Islet precursor cell (in vitro differentiated cells): ENCODE measurements around the gene PLA2G15.
"Not testable (repeated sequence)": the region's sequence is repeated elsewhere in the genome, so short reads cannot be mapped to it uniquely, and the experiment has no call there.

Experiments
- DNase-seq: peaks from one replicate; pipeline ENCODE4 v3.0.0-alpha.2; 2018

PLA2G15 gene

DNA sequence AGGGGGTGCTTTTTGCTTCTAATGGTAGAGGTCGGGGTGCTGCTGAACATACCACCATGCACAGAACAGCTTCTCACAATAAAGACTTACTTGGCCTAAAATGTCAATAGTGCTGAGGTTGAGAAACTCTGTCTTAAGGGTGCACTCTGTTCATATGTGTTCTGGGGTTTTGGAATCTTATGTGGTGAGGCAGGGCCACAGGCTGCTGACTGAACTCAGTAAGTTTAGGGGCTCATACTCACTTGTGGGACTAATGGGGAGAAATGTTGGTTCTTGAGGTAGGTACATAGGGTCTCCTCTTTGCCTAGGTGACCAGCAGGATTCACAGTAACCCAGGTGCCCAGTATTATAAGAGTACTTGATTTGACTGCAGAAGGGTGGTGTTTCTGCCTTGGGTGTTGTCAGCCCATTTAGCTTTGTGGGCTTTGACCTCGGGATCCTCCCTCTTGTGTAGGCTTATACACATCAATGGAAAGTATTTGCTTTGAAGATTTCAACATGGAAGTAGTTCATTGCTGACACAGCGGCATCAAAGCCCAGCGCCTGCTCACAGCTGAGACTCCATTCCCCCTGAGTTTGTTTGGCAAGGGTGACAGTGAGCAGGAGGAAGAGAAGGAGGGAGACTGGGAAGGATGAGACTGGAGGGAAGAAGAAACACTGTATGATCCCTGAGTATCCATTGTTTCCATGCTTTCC, 36.3 kb downstream of the PLA2G15 start:
- DNase-seq, result no peak

DNA sequence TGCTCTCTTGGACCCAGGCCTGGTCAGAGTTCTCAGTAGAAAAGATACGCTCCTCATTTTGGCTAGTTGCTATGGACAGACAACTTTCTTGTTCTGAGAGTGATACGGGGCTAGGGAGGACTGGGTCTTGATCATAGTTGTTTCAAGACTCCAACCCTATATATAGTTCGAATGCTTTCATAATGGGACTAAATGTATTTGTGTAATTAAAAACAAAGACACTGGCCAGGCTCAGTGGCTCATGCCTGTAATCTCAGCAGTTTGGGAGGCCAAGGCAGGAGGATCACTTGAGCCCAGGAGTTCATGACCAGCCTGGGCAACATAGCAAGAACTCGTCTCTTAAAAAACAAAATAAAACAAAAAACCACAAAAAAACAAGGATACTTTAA, 36.9 kb downstream of the PLA2G15 start:
- DNase-seq, result no peak

DNA sequence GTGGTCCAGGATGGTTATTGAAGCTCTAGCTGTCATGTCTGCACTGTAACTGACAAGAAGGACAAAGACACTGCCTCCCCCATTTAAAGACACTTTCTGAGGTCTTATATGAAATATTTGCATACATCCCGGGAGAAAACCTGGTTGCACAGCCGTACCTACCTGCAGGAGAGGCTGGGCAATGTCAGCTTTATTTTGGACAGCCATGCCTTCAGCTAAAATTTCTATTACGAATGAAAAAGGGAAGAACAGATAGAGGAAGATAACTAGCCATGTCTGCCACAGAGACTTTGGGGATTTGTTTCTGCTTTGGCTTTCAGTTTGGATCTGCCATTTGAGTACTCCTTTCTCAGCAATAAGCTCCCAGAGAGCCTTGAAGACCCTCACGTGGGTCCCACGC, 38.2 kb downstream of the PLA2G15 start:
- DNase-seq, result no peak

DNA sequence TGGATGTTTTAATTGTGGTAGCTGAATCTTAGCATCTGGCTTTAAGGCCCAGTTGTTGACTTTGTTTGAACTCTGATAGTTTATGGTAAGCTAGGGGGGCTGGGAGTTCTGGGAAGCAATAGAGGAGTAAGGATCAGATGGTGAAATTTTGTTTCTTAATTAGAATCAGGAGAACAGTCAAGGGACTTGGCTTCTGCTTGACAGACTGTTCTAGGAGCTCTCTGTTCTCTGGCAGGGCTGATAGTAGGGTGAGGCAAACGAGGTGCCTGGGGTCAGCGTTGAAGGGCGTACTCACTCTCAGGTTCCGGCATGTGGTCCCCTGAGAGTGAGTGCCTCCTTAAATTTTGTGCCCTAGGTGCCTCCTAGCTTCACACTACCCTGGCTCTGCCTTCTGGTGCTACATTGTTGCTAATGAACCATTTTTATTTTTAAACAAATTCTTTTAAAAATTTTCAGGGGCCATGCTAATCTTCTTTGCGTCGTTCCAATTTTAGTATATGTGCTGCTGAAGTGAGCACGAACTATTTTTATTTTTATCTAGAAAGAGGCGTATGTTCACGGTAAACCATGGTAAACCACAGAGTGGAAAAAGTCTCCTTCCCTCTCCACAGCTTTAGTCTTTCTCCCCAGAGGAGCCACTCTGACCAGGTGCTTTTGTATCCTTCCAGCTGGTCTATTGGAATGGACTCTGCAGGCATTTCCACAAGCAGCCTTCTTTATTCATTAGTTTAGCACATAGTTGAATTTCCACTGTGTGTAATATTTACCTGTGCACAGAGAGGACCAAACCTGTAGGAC, 38.8 kb downstream of the PLA2G15 start:
- no peak for DNase-seq

DNA sequence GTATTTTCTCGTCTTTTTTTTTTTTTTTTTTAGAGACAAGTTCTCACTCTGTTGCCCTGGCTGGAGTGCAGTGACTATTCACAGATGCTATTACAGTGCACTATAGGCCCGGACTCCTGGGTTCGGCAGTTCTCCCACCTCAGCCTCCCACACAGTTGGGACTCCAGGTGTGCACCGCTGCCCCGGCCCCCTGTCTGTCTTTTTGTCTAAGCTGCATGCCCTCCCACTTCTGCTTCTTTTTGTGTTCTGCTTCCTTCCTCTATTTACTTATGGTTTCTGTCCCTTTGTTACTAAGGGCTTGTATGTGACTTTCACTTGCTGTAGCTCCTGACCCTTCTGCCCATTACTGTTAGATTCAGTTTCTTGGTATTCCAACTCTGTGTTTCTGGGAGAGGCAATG, 39.7 kb downstream of the PLA2G15 start:
- DNase-seq, result no peak

DNA sequence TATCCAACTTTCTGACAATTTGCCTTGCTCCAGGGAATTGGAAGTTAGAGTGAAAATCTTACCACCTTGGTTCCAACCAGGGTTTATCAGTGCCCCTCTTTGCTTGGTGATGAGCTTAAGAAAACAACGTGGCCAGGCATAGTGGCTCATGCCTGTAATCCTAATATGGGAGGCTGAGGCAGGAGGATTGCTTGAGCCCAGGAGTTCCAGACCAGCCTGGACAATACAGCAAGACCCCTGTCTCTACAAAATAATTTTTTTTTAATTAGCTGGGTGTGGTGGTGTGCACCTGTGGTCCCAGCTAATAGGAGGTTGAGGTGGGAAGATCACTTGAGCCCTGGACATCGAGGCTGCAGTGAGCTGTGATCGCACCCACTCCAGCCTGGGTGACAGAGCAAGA, 40.5 kb downstream of the PLA2G15 start:
- no peak for DNase-seq

DNA sequence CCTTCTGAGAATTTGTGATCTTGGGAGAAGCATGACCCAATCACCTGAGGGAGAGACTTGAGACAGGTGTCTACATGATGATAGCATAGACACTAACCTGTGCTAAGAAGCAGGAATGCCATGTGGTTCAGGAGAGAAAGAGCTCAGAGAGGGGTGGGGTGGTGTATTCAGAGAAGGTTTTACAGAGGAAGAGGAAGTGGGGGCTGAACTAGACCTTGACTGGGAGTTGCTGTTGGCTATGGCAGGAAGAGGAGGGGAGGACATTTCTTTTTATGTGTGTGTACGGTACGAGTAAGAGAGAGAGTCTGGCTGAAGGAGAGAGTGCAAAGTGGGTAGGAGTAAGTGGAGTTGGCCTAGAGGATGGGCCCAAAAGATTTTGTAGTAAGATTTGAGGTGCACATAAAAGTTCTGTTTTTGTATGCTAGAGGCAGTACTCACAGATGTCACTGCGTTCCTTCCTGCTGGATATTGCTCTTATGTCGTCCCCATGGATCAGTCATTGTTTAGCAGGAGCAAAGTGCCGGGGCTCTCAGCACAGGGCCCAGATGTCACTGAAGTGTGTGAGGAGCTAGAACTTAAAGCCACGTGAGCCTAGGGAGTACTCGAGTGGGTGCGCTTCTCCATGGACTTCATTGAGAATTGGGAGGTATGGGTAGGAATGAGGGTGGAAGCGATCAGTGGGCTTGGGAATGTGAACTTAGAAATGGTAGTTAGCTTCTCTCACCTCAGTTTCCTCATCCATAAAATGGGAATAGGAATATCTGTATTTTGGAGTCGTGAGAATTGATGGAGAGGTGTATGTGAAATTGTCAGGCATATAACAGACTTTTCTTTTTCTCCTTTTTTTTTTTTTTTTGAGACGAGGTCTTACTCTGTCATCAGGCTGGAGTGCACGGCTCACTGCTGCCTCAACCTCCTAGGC, 41.2 kb downstream of the PLA2G15 start:
- DNase-seq, result no peak

DNA sequence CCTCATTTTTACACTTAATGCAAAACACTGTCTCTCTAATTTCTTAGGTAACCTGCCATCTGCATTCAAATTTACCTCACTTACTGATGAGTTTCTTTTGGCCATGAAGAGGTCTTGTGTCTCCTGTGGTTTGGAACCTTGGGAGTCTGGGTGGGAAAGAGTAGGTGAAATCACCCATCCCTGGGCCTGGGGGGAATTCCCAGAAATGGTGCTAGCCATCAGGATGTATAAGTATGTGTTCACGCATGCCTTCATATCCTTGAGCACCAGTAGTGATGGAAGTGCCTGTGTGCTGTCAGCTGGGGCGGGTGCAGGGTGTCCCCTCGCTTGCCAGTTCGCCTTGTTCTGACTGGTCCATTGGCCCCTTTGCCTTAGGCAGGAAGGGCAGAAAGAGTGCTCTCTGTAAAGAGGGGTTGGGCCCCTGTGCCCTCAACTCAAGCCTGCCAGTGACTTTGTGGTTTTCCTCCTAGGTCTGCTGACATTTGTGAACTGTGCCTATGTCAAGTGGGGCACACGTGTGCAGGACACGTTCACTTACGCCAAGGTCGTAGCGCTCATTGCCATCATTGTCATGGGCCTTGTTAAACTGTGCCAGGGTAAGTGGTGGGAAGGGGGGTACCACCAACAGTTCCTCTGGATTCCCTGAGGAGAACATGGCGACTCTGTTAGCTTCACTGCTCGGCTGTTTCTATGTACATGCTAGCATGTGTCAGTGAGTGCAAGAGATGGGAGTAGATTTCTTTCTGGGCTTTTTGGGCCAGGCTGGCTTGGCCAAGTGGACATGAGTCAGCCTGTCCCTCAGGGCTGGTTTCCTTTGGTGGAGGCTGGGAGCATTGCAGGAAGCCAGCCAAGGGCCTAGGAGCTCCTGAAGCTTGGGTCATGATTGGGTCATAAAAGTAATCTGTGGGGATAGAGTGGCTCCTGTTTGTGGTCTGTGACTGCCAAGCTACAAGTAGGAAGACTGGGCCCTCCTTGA, 42.4 kb downstream of the PLA2G15 start:
- DNase-seq, result peak; percentile 71

DNA sequence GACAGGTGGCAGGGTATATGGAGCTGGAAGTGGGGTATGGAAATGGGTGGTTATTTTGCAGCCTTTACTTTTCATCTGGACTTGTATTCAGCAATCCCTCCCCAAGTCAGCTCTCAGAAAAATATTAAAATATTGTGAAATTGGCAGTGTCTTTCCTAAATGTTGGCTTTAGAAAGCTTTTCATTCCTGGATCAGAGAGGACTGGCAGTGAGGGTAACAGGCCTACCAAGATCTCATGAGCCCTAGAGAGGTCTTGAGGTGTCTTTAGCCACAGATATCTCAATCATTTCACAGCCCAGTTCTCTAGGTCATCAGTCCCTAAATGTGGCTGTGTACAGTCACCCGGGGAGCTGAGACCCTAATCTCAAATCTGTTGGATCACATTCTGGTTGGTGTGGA, 43.1 kb downstream of the PLA2G15 start:
- no peak for DNase-seq

DNA sequence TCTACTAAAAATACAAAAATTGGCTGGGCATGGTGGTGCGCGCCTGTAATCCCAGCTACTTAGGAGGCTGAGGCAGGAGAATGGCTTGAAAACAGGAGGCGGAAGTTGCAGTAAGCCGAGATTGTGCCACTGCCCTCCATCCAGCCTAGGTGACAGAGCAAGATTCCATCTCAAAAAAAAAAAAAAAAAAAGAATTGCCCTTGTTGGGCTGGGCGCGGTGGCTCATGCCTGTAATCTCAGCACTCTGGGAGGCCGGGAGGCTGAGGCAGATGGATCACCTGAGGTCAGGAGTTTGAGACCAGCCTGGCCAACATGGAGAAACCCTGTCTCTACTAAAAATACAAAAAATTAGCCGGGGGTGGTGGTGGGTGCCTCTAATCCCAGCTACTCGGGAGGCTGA, 43.6 kb downstream of the PLA2G15 start:
- not testable (repeated sequence) for DNase-seq

DNA sequence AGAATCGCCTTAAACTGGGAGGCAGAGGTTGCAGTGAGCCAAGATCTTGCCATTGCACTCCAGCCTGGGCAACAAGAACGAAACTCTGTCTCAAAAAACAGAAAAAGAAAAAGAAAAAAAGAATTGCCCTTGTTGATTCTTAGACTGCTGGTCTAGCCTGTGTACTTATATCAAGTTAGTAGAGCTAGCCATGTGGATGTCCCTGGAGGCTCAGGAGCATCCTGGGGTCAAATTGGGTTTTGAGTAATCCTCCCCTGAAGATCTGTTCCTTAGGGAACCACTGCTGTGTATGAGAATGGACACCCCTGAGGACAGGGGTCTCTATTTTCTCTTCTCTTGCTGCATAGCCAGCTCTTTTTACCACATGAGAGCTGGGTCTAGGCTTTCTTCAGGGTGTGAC, 44.0 kb downstream of the PLA2G15 start:
- DNase-seq, result no peak

DNA sequence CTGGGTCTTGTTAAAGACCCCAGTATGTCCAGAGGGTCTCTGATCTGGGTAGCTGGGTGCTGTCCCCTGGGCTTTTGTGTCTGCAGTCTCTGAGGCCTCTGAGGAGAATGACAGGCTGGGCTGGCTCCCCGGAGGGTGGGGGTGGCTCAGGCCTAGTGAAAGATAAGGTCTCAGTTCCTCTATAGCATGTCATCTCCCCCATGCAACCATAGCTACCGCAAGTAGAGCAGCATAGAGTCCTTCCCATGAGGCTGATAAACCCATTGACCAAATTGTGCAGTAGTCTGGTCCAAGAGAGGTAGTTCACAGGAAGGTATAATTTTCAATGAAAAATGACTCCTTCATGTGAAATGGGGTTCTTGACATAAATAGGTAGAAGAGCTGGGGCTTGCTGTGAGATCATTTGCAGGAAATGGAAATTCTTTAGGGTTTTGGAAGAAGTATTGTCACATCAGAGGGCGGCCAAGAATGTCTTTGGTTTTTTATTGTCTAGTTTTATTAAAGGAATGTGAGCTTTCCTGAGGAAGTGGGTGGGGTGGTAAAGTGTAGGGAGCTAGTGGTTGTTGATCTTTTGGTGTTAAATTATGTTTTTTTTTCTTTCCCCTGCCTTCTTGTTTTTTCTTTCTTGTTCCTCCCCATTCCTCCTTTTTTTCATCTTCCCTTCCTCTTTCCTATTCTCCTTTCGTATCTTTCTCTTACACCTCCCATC, 44.6 kb downstream of the PLA2G15 start:
- no peak for DNase-seq

DNA sequence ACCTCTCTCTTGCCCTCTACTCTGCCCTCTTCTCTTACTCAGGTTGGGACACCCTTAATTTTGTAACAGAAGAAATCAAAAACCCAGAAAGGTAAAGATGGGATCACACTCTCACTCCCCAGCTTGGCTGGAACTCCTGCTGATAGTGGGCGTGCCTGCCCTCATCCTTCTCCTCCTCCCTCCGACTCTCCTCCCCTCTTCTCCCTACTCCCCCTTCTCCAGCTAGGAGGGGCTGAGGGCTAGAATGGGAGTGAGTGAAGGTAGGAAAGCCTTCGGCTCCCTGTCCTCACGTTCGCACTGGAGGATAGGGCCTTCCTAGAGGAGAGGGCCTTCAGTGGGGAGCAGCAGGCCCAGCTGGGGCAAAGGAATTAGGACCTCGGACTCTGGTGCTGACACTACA, 45.3 kb downstream of the PLA2G15 start:
- DNase-seq, result no peak

DNA sequence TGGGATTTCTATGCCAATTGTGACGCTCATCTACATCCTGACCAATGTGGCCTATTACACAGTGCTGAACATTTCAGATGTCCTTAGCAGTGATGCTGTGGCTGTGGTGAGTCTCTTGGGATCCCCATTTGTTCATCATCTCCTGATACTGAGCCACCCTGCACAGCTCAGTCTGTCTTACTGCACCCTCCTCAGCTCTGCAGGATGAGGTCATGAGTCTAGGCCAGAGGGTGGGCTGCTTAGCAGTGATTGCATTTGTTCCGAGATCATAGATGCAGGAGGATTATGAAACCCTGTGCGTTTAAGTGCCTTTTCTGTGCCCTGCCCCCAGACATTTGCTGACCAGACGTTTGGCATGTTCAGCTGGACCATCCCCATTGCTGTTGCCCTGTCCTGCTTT, 46.1 kb downstream of the PLA2G15 start:
- no peak for DNase-seq

DNA sequence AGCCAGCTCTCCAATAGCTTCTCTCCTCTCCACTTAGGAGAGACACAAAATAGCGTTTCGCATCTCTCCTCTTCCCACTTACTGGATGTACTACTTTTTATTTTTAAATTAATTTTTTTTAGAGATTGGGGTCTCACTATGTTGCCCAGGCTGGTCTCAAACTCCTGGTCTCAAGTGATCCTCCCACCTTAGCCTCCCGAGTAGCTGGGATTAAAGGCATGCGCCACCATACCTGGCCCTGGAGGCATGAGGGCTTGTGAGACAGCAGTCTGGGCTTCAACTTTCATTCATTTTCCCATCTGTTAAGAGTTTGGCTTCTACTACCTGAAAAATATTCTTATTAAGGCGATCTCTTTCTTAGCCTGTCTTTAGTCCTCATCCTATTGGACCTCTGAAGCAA, 47.3 kb downstream of the PLA2G15 start:
- no peak for DNase-seq

DNA sequence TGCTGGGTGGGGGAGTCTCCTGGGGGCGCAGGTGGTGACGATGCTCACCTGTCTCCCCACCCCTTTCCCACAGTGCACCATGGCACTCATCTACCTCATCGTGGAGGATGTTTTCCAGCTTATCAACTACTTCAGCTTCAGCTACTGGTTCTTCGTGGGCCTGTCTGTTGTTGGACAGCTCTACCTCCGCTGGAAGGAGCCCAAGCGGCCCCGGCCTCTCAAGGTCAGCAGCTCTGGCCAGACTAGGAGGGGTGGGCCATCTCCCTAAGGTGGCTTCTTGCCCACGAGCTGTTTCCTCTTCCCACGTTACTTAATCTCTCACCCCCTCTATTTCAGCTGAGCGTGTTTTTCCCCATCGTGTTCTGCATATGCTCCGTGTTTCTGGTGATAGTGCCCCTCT, 51.1 kb downstream of the PLA2G15 start:
- no peak for DNase-seq

DNA sequence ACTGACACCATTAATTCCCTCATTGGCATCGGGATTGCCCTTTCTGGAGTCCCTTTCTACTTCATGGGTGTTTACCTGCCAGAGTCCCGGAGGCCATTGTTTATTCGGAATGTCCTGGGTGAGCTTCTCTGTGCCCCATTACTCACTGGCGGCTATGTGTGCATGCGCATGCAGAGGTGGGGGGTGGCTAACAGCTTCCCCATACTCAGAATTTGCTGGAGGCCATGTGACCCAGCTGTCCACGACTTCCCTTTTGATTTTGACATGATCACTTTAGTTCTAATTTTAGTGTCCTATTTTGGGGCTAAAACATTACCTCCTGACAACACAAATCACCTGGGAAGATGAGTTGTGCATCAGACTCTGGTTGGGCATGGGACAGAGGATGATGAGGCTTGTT, 51.5 kb downstream of the PLA2G15 start:
- DNase-seq, result no peak

DNA sequence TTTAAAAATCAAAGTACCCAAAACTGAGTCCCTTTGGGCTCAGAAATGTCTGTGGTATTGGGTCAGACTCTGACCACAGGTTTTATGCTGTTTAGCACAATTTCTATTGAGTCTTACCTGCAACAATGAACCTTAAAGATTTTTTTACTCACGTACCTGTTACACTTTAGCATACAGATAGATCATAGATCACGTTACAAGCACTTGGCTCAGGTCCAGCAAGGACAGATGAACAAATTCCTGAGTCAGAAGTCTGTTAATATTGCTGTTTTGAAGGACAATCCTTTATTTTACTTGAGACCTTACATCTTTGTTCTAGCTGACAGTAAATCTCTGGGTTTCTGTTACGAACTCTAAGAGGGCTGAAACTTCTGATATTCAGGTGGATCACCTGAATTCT, 52.7 kb downstream of the PLA2G15 start:
- DNase-seq, result no peak

DNA sequence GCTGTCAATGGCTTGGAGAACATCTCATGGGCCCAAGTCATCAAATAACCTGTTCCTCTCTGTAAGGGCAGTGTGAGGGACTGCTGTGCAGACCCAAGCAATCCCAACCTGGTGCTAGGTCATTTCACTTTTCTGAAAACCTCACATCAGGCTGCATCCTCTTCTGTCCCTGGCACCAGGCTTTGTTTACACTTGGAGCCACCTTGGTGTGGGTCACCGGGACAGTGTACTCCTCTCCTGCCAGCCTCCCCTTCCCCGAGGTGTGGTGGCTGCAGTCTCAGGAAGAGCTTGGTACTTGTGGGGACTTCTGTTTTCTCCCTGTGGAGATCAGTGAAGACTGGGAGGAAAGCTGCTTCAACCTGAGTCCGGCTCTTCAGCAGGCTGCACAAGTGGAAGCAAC, 53.1 kb downstream of the PLA2G15 start:
- DNase-seq, result no peak

DNA sequence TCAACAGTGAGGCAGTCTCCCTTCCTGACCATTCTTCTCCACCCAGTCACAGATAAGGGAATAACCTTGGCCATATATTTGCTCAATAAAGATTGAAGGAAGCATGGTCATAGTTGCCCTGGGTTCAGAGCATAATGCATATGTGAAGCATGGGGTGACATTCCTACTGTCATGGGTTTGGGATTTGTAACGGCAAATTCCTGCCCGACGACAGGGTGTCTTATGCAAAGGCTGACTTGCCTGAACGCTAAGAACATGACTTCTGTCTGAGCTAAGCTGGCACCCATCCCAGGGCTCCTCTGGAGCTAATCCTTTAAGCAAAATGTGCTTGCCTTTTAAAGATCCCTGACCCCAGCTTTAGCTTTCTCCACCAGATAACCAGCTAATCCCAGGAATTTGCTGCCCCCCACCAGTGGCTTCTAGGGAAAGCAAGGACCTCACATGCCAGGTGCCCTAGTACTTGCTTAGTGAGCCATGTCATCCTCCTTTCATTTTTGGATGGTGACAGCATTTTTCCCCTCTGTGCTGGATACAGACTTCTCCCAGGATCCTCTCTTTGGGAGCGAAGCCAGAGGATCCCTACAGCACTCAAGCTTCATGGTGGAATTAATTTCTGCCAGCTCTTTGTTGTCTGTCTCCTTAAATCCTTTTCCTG, 53.9 kb downstream of the PLA2G15 start:
- DNase-seq, result no peak
